A549 (cell line): ENCODE results near the gene CFAP61. TPM values are rescaled to one million over a fixed set of nuclear protein-coding genes. Genes with fewer than 3 reads are reported as not detected.

Experiments used
- ATAC-seq, 2 experiments: fragments of 200-7000 bp in 1 of 2; fragments of >200 bp in 1 of 2; cut with Nextera tagmentation in 1 of 2; cut with Tn5 transposase in 1 of 2; 3 replicates each; pipeline versions ENCODE4 v1.8.0 to v1.9.1; 2018 to 2020; ENCODE audit warnings: mild to moderate bottlenecking in 1 of 2, moderate library complexity in 1 of 2
- CTCF ChIA-PET: fragments of 300-600 bp; sonication (Branson Sonifier 250); formaldehyde crosslinking; extraction: SDS; loops from one replicate; lab custom pipeline; 2021; ENCODE audit warnings: antibody characterized with exemption, inconsistent platforms; lab: Yijun Ruan, JAX
- POLR2A ChIA-PET: fragments of 350-600 bp; formaldehyde crosslinking; extraction: SDS; loops from one replicate; lab custom pipeline; 2021; ENCODE audit warnings: antibody characterized with exemption, inconsistent platforms; lab: Yijun Ruan, JAX
- DNase-seq, 2 experiments: peaks; one replicate each; pipeline versions ENCODE4 v3.0.0 to v3.0.0-alpha.2; 2011 to 2016; ENCODE audit warnings: low read depth in 1 of 2, low spot score in 1 of 2
- FAIRE-seq: peaks from 2 replicates; lab custom pipeline; 2011; peaks lifted over from hg19 to GRCh38; lab: Jason Lieb, UNC
- H3K27ac ChIP-seq, 2 experiments: fragments of >200 bp; sonication (Bioruptor Twin); formaldehyde crosslinking; 3 replicates each; pipeline ENCODE4 v1.5.1; 2016 to 2017
- H3K4me1 ChIP-seq: fragments of >200 bp; sonication (Bioruptor Twin); formaldehyde crosslinking; 3 replicates; pipeline ENCODE4 v1.6.1; 2016
- H3K4me2 ChIP-seq: fragments of >200 bp; sonication (Bioruptor Twin); formaldehyde crosslinking; 3 replicates; pipeline ENCODE4 v1.6.1; 2016
- H3K4me3 ChIP-seq: fragments of >200 bp; sonication (Bioruptor Twin); formaldehyde crosslinking; 3 replicates; pipeline ENCODE4 v1.5.1; 2016
- H3K9me3 ChIP-seq: fragments of >200 bp; sonication (Bioruptor Twin); formaldehyde crosslinking; 3 replicates; pipeline ENCODE4 v1.6.1; 2016
- ATOH8 ChIP-seq: fragments of 250-450 bp; sonication (Bioruptor Pico); IDR thresholded peaks from 2 replicates; pipeline ENCODE4 v1.5.0; 2020; ENCODE audit warnings: low read depth, mild to moderate bottlenecking, moderate library complexity
- BCL3 ChIP-seq: fragments of >200 bp; sonication (Bioruptor Twin); formaldehyde crosslinking; IDR thresholded peaks from 3 replicates; pipeline ENCODE4 v1.6.1; 2016
- BHLHE40 ChIP-seq: IDR thresholded peaks from 2 replicates; pipeline ENCODE4 v1.6.1; 2012; ENCODE audit warnings: low read depth, low read length, inconsistent platforms
- CHD2 ChIP-seq: fragments of 150-350 bp; IDR thresholded peaks from 2 replicates; pipeline ENCODE4 v1.6.1; 2014; ENCODE audit warnings: low read length; ENCODE audit not compliant: partially characterized antibody
- E2F6 ChIP-seq: IDR thresholded peaks from 2 replicates; pipeline ENCODE4 v1.6.1; 2012; ENCODE audit warnings: low read depth, borderline replicate concordance
- ELK1 ChIP-seq: fragments of 150-350 bp; IDR thresholded peaks from 2 replicates; pipeline ENCODE4 v1.6.1; 2014; ENCODE audit warnings: low read depth, mild to moderate bottlenecking, low read length
- EP300 ChIP-seq, 2 experiments: fragments of >200 bp; sonication (Bioruptor Twin); formaldehyde crosslinking; IDR thresholded peaks; 2 replicates in 1 of 2; 3 replicates in 1 of 2; pipeline ENCODE4 v1.6.1; 2016 to 2017
- FOXS1 ChIP-seq: fragments of 250-450 bp; sonication (Bioruptor Pico); IDR thresholded peaks from 2 replicates; pipeline ENCODE4 v1.5.0; 2020; ENCODE audit warnings: mild to moderate bottlenecking, moderate library complexity
- GATA3 ChIP-seq: IDR thresholded peaks from 2 replicates; pipeline ENCODE4 v1.6.1; 2012; ENCODE audit warnings: borderline replicate concordance
- HES2 ChIP-seq: fragments of >200 bp; sonication (Bioruptor Twin); formaldehyde crosslinking; IDR thresholded peaks from 2 replicates; pipeline ENCODE4 v1.6.1; 2016
- HEYL ChIP-seq: fragments of 250-450 bp; sonication (Bioruptor Pico); IDR thresholded peaks from 2 replicates; pipeline ENCODE4 v1.8.0; 2021; ENCODE audit warnings: mild to moderate bottlenecking, moderate library complexity
- JUN ChIP-seq, 2 experiments: fragments of >200 bp; sonication (Bioruptor Twin); formaldehyde crosslinking; IDR thresholded peaks; 2 replicates in 1 of 2; 3 replicates in 1 of 2; pipeline ENCODE4 v1.6.1; 2016 to 2017
- MAFK ChIP-seq: fragments of 450-650 bp; IDR thresholded peaks from 2 replicates; pipeline ENCODE4 v1.6.1; 2014; ENCODE audit not compliant: partially characterized antibody
- MAX ChIP-seq: IDR thresholded peaks from 2 replicates; pipeline ENCODE4 v1.6.1; 2012
- NPAS2 ChIP-seq: fragments of 250-450 bp; sonication (Bioruptor Pico); IDR thresholded peaks from 2 replicates; pipeline ENCODE4 v1.8.0; 2022; ENCODE audit warnings: mild to moderate bottlenecking, moderate library complexity, borderline replicate concordance
- NR3C1 ChIP-seq: fragments of >200 bp; sonication (Bioruptor Twin); formaldehyde crosslinking; IDR thresholded peaks from 3 replicates; pipeline ENCODE4 v1.6.1; 2017
- POLR2AphosphoS2 ChIP-seq: conservative IDR thresholded peaks from 2 replicates; pipeline ENCODE4 v1.6.1; 2012; ENCODE audit warnings: low read length, improper control_type of control experiment, inconsistent platforms
- RAD21 ChIP-seq, 2 experiments: fragments of >200 bp in 1 of 2; sonication (Bioruptor Twin) in 1 of 2; formaldehyde crosslinking in 1 of 2; IDR thresholded peaks in 1 of 2; conservative IDR thresholded peaks in 1 of 2; 2 replicates in 1 of 2; 3 replicates in 1 of 2; pipeline ENCODE4 v1.6.1; 2012 to 2018; ENCODE audit warnings: inconsistent platforms in 1 of 2
- RARB ChIP-seq: fragments of 250-450 bp; sonication (Bioruptor Pico); IDR thresholded peaks from 2 replicates; pipeline ENCODE4 v1.8.0; 2021; ENCODE audit warnings: mild to moderate bottlenecking, moderate library complexity
- RCOR1 ChIP-seq: fragments of 150-350 bp; IDR thresholded peaks from 2 replicates; pipeline ENCODE4 v1.6.1; 2014; ENCODE audit warnings: antibody characterized with exemption, low read length, low read depth
- REST ChIP-seq: fragments of 200-600 bp; sonication (generic); IDR thresholded peaks from 2 replicates; pipeline ENCODE4 v1.6.1; 2016; ENCODE audit warnings: antibody characterized with exemption, mild to moderate bottlenecking, moderate library complexity
- RNF2 ChIP-seq: fragments of 200-600 bp; sonication (generic); IDR thresholded peaks from 2 replicates; pipeline ENCODE4 v1.6.1; 2016; ENCODE audit warnings: low read depth, mild to moderate bottlenecking, antibody characterized with exemption, moderate library complexity, borderline replicate concordance
- SREBF2 ChIP-seq: fragments of 450-650 bp; IDR thresholded peaks from 2 replicates; pipeline ENCODE4 v1.6.1; 2014; ENCODE audit warnings: mild to moderate bottlenecking, moderate library complexity
- USF2 ChIP-seq: fragments of 450-650 bp; IDR thresholded peaks from 2 replicates; pipeline ENCODE4 v1.6.1; 2014; ENCODE audit warnings: antibody characterized with exemption
- ZNF302 ChIP-seq: fragments of 250-450 bp; sonication (Bioruptor Pico); IDR thresholded peaks from 2 replicates; pipeline ENCODE4 v1.9.0; 2021; ENCODE audit warnings: inconsistent platforms, mild to moderate bottlenecking, moderate library complexity
- whole genome bisulfite sequencing: methylation state at CpG from one replicate; pipeline ENCODE4 v1.1.6; 2017; ENCODE audit errors: missing lambda C conversion rate; 5-methylcytosine and 5-hydroxymethylcytosine counted together
- polyA plus RNA-seq, 4 experiments: library from polyadenylated mRNA; depleted of rRNA in 3 of 4; stranded (reverse); fragments of >200 nt; fragmentation: RNase III in 1 of 4; extraction: RNeasy Plus Mini Kit Qiagen cat#74134 plus additional on column Dnase treatment in 1 of 4; gene quantifications; 2 replicates in 3 of 4; 3 replicates in 1 of 4; pipeline ENCODE4 v1.2.3, GENCODE V29; 2011 to 2017

CFAP61 gene
- polyA plus RNA-seq, 2 of the 4 experiments (the other 2 are of a cell fraction), result 0.39 to 0.70 TPM

- Histone ChIP-seq H3K4me2 (no peak overlapping the region), H3K4me1 (no peaks in the 10 kb centered on the region), H3K27ac (no peak overlapping the region), H3K9me3 (no peaks in the 10 kb centered on the region), H3K4me3 (no peak overlapping the region)
- ChIA-PET POLR2A (no interaction called here), CTCF (no interaction called here)
- DNase-seq, result no peak
- no peak for FAIRE-seq
- TF ChIP-seq ZNF302, result no peak
- no peak for TF ChIP-seq NR3C1
- no peak for TF ChIP-seq GATA3
- no peak for TF ChIP-seq HES2
- no peak for TF ChIP-seq RNF2
- no peak for TF ChIP-seq BCL3
- no peak for TF ChIP-seq RARB (CRISPR knock-in tag)
- no peak for TF ChIP-seq MAX
- no peak for TF ChIP-seq RAD21 (conservative IDR thresholded peaks at IDR 0.05 in 1 of 2, IDR thresholded peaks at IDR 0.05 in 1 of 2)
- TF ChIP-seq JUN (IDR thresholded peaks at IDR 0.05), result no peak
- TF ChIP-seq USF2, result no peak
- no peak for TF ChIP-seq RCOR1
- TF ChIP-seq E2F6, result no peak
- TF ChIP-seq ATOH8 (CRISPR knock-in tag), result no peak
- TF ChIP-seq SREBF2, result no peak
- no peak for TF ChIP-seq HEYL (CRISPR knock-in tag)
- no peak for TF ChIP-seq REST
- ATAC-seq, result no peak
- WGBS, result 4% methylated on average over 4 of the region's 4 CpGs
Measured at GRCh38 chr20:20138301-20139064, 86.2 kb downstream of the CFAP61 start.

- Histone ChIP-seq H3K4me3 (no peak overlapping the region), H3K4me1 (no peaks in the 10 kb centered on the region), H3K4me2 (no peak overlapping the region), H3K9me3 (no peaks in the 10 kb centered on the region), H3K27ac (no peak overlapping the region)
- no peak for DNase-seq
- FAIRE-seq, result no peak
- 33% methylated on average over 5 of the region's 5 CpGs for WGBS
- ChIA-PET CTCF (no interaction called here), POLR2A (no interaction called here)
- ATAC-seq, result no peak
- no peak for TF ChIP-seq RCOR1
- no peak for TF ChIP-seq E2F6
- no peak for TF ChIP-seq ELK1
- no peak for TF ChIP-seq NPAS2
- no peak for TF ChIP-seq GATA3
- no peak for TF ChIP-seq USF2
- no peak for TF ChIP-seq EP300 (IDR thresholded peaks at IDR 0.05)
- TF ChIP-seq ZNF302, result no peak
- no peak for TF ChIP-seq CHD2
- TF ChIP-seq RAD21 (conservative IDR thresholded peaks at IDR 0.05 in 1 of 2, IDR thresholded peaks at IDR 0.05 in 1 of 2), result no peak
- no peak for TF ChIP-seq MAFK
- no peak for TF ChIP-seq BHLHE40
- no peak for TF ChIP-seq POLR2AphosphoS2
- TF ChIP-seq FOXS1 (CRISPR knock-in tag), result no peak
Measured at GRCh38 chr20:20139403-20139802, 87.1 kb downstream of the CFAP61 start.
